DND-41 (cell line): ENCODE results near the gene GOLPH3.

Source experiments
- ATAC-seq: fragments of 200-7000 bp; cut with Tn5 transposase; 3 replicates; pipeline ENCODE4 v1.9.1; 2021; ENCODE audit warnings: low read depth; ENCODE audit not compliant: insufficient read depth
- DNase-seq: peaks from one replicate; pipeline ENCODE4 v3.0.0-alpha.2; 2020
- H2AFZ ChIP-seq: 2 replicates; pipeline ENCODE4 v1.6.0; 2012; ENCODE audit warnings: low read depth, low read length
- H3K27ac ChIP-seq: 2 replicates; pipeline ENCODE4 v1.5.1; 2012; ENCODE audit warnings: low read length, inconsistent platforms
- H3K27me3 ChIP-seq: fragments of 200-600 bp; sonication (generic); 2 replicates; pipeline ENCODE4 v1.6.0; 2012; ENCODE audit warnings: low read length, mild to moderate bottlenecking, inconsistent platforms; ENCODE audit not compliant: insufficient read depth, poor library complexity
- H3K36me3 ChIP-seq: 2 replicates; pipeline ENCODE4 v1.5.1; 2012; ENCODE audit warnings: low read length, inconsistent platforms; ENCODE audit not compliant: insufficient read depth
- H3K4me1 ChIP-seq: 2 replicates; pipeline ENCODE4 v1.5.1; 2012; ENCODE audit warnings: mild to moderate bottlenecking, low read length; ENCODE audit not compliant: insufficient read depth
- H3K4me2 ChIP-seq: 2 replicates; pipeline ENCODE4 v1.6.0; 2012; ENCODE audit warnings: mild to moderate bottlenecking, moderate library complexity, low read length, inconsistent platforms; ENCODE audit not compliant: insufficient read depth
- H3K4me3 ChIP-seq, 2 experiments: fragments of 200-600 bp in 1 of 2; shearing (Covaris generic) in 1 of 2; 2 replicates each; pipeline ENCODE4 v1.5.1; 2012 to 2016; ENCODE audit warnings: inconsistent platforms in 2 of 2, low read length in 2 of 2, mild to moderate bottlenecking in 2 of 2, low read depth in 1 of 2, moderate library complexity in 1 of 2
- H3K79me2 ChIP-seq: 2 replicates; pipeline ENCODE4 v1.6.0; 2012; ENCODE audit warnings: low read length, inconsistent platforms; ENCODE audit not compliant: insufficient read depth
- H3K9ac ChIP-seq: 2 replicates; pipeline ENCODE4 v1.6.0; 2012; ENCODE audit warnings: low read depth, mild to moderate bottlenecking, inconsistent platforms, low read length, moderate library complexity
- H3K9me3 ChIP-seq: 2 replicates; pipeline ENCODE4 v1.5.1; 2012; ENCODE audit warnings: low read length, moderate library complexity, mild to moderate bottlenecking, inconsistent platforms; ENCODE audit not compliant: insufficient read depth, severe bottlenecking
- H4K20me1 ChIP-seq: 2 replicates; pipeline ENCODE4 v1.6.0; 2012; ENCODE audit warnings: low read length; ENCODE audit not compliant: insufficient read depth
- EZH2 ChIP-seq: IDR thresholded peaks from 3 replicates; pipeline ENCODE4 v1.6.1; 2012; ENCODE audit warnings: borderline replicate concordance, low read depth, mild to moderate bottlenecking, moderate library complexity, low read length, inconsistent platforms; ENCODE audit not compliant: severe bottlenecking
- TF ChIP-seq, protein P1 (sequence below): IDR thresholded peaks from 2 replicates; pipeline ENCODE4 v1.5.1; 2012; ENCODE audit warnings: borderline replicate concordance, low read length, moderate library complexity, mild to moderate bottlenecking; ENCODE audit not compliant: poor library complexity, severe bottlenecking; ENCODE audit errors: extremely low read depth

GOLPH3 gene

DNA sequence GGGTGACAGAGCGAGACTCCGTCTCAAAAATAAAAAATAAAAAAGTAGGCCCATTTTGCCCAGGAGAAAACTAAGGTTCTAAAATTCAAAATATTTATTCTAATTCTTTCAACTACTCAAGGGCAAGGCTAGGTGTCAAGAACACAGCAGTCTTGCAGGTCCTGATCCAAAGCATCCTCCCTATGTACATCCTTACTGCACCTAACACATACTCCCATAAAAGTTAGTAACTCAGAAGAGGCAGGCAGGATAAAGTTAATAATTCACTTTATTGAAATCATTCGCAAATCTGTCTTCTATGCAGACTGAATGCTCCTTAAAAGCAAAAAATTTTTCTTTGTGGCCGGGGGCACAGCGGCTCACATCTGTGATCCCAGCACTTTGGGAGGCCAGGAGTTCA lies 11.1 kb downstream of the GOLPH3 start:
- no peak overlapping the region for H3K4me2 ChIP-seq

GRCh38 chr5:32160228-32160627 lies 13.9 kb downstream of the GOLPH3 start:
- peaks cover 34% of the 10 kb centered on the region for H3K36me3 ChIP-seq
- H3K4me2 ChIP-seq: no peak overlapping the region
- H3K4me3 ChIP-seq: no peak overlapping the region
- H3K9ac ChIP-seq: no peak overlapping the region
- no peak for DNase-seq
- no peaks in the 10 kb centered on the region for H3K9me3 ChIP-seq
- no peak overlapping the region for H2AFZ ChIP-seq
- peaks cover 93% of the 10 kb centered on the region for H3K79me2 ChIP-seq
- no peaks in the 10 kb centered on the region for H3K27me3 ChIP-seq
- peaks cover 45% of the 10 kb centered on the region for H4K20me1 ChIP-seq
- H3K27ac ChIP-seq: no peak overlapping the region
- no peak for TF ChIP-seq EZH2
- TF ChIP-seq, protein P1, sequence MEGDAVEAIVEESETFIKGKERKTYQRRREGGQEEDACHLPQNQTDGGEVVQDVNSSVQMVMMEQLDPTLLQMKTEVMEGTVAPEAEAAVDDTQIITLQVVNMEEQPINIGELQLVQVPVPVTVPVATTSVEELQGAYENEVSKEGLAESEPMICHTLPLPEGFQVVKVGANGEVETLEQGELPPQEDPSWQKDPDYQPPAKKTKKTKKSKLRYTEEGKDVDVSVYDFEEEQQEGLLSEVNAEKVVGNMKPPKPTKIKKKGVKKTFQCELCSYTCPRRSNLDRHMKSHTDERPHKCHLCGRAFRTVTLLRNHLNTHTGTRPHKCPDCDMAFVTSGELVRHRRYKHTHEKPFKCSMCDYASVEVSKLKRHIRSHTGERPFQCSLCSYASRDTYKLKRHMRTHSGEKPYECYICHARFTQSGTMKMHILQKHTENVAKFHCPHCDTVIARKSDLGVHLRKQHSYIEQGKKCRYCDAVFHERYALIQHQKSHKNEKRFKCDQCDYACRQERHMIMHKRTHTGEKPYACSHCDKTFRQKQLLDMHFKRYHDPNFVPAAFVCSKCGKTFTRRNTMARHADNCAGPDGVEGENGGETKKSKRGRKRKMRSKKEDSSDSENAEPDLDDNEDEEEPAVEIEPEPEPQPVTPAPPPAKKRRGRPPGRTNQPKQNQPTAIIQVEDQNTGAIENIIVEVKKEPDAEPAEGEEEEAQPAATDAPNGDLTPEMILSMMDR: no peak
- H3K4me1 ChIP-seq: no peaks in the 10 kb centered on the region
- no peak for ATAC-seq

More for the DNA sequence above, 11.1 kb downstream of the GOLPH3 start:
- Histone ChIP-seq H4K20me1 (peaks cover 35% of the 10 kb centered on the region; the same call in 1 of the 2 replicates), H3K27me3 (no peaks in the 10 kb centered on the region), H3K9me3 (no peaks in the 10 kb centered on the region), H3K79me2 (peaks cover 94% of the 10 kb centered on the region), H3K27ac (no peak overlapping the region), H3K4me3 (no peak overlapping the region), H2AFZ (no peak overlapping the region), H3K4me1 (no peaks in the 10 kb centered on the region; the same call in 1 of the 2 replicates), H3K9ac (no peak overlapping the region), H3K36me3 (peaks cover 44% of the 10 kb centered on the region)
- TF ChIP-seq, protein P1: no peak
- TF ChIP-seq EZH2: no peak
- ATAC-seq (no peak), DNase-seq (no peak)

DNA sequence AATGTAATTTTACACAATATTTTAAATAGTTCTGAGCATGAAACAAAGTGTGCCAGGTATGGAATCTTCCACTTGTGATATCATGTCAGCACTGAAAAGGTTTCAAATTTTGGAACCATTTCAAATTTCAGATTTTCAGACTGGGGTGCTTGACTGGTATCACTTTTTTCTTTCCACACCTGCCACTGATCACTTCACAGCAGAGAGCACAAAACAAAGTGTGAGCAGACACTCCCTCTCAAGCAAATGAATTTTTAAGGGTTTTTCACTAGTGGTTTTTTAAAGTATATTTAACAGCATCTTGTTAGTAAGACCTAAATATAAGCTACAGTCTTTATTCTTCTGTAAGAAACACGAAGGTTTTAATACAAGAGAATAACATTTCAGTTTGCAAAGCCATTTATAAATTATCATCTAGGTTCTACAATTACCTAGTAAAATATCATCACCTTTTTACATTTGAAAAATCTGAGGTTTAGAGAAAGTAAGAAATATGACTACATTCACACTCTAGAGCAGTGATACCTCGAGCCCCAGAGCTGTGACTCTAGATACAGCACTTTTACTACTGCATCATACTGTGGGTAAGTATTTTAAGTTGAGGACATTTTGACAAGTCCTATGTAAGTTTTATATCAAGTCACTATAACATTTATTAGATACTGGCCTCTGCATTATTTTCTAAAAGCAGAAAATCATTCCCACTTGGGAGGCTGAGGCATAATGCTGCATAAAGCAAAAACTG lies 14.6 kb downstream of the GOLPH3 start:
- H3K36me3 ChIP-seq: peaks cover 31% of the 10 kb centered on the region
- ATAC-seq: no peak

More for the DNA sequence above, 14.6 kb downstream of the GOLPH3 start:
- H3K9me3 ChIP-seq: no peaks in the 10 kb centered on the region
- no peaks in the 10 kb centered on the region for H3K27me3 ChIP-seq
- DNase-seq: no peak
- H3K9ac ChIP-seq: no peak overlapping the region
- H3K27ac ChIP-seq: no peak overlapping the region
- no peak overlapping the region for H3K4me3 ChIP-seq
- peaks cover 93% of the 10 kb centered on the region for H3K79me2 ChIP-seq
- no peak overlapping the region for H2AFZ ChIP-seq
- H4K20me1 ChIP-seq: peaks cover 46% of the 10 kb centered on the region
- H3K4me1 ChIP-seq: no peaks in the 10 kb centered on the region
- H3K4me2 ChIP-seq: no peak overlapping the region
- TF ChIP-seq, protein P1: no peak
- TF ChIP-seq EZH2: no peak
